HG02678 (cell line): ENCODE measurements around the gene EXOSC2.

Source experiments
- ATAC-seq: cut with Tn5 transposase; IDR thresholded peaks from one replicate; pipeline ENCODE4 v1.9.1; 2021; ENCODE audit warnings: mild to moderate bottlenecking, moderate library complexity; ENCODE audit not compliant: unreplicated experiment

The EXOSC2 gene

DNA sequence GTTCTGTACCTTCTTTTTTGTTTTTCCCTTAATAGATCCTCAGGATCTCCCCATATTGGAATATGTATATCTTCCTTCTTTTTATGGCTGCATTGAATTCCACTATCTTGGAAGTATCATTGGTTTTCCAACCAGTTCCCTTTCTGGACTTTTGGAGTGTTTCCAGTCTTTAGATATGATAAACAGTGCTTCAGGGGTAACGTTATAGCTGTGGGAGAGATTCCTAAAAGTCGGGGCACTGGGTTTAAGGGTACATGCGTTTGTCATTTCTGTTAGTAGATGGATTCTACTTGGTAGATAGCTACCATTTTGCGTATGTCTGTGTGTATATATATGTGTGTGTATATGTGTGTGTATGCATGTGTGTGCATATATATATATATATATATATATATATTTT is 42.0 kb downstream of the EXOSC2 start:
- ATAC-seq, result no peak

GRCh38 chr9:130736834-130737233 is 43.3 kb downstream of the EXOSC2 start:
- ATAC-seq, result no peak

DNA sequence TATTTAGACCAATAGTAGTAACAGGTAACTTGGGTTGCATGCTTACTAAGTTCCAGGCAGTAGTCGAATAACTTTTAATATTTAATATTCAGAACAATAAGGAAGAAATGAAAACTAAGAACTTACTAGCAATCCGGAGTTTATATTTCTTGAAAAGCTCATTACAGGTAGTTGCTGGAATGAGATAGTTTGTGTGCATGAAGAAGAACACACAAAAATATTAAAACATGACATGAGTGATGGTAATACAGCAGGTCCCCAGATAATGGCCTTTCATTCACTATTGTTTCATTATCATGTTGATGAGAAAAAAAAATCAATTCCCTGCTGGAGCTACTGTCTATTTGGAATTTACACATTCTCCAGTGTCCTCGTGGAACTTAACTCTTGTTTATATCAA is 44.7 kb downstream of the EXOSC2 start:
- ATAC-seq, result no peak

- ATAC-seq, result no peak
Observed at GRCh38 chr9:130739081-130739480, 45.5 kb downstream of the EXOSC2 start.

GRCh38 chr9:130740218-130741023 is 46.8 kb downstream of the EXOSC2 start:
- ATAC-seq, result no peak

GRCh38 chr9:130741024-130741305 is 47.4 kb downstream of the EXOSC2 start:
- no peak for ATAC-seq

DNA sequence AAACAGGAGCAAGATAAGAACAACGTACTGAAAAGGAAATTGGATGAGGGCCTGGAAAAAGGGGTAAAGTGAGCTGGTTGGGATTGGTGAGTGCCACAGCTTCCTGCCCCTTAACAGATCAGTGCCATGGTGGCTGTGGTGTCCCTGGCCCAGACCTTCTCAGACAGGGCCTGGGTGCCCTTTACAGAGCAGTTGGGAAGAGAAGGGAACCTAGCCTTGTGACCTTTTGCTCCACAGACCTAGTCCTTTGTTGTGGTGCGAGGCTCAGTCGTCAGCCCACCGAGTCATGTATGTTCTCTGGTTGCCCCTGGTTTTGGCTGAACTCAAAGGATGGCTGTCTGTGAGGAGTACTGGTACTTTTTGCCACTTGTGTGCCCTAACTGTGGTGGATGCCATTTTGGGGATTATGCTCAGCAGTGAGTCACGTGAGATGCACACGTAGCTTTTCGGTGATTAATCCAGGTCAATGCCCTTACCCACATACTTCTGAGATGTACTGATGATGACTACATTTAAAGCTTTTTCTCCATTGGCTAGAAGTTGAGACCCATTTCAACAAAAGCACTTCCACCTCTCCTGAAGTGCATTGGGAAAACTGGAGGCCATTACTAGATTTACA is 48.4 kb downstream of the EXOSC2 start:
- no peak for ATAC-seq

GRCh38 chr9:130743656-130744055 is 50.1 kb downstream of the EXOSC2 start:
- no peak for ATAC-seq

- ATAC-seq, result no peak
Observed at GRCh38 chr9:130745210-130745800, 51.7 kb downstream of the EXOSC2 start.

DNA sequence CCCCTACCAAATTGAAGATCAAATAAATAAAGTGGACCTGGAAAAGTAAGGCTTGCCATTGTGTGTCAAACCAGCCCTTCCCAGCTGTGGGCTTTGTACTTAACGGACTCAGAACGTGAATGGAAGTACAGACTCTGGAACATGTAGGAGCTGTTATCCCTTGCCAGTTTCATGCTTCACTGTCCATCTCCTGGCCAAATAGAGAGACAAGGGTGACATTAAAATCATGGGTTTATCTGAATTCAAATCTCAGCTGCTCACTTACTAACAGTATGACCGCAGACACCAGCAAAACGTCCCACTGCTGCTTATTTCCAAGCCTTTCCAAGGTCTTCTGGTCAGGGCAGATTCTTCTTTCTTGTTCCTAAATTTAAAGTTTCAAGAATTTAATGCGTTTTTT is 52.2 kb downstream of the EXOSC2 start:
- no peak for ATAC-seq

GRCh38 chr9:130746434-130747212 is 53.0 kb downstream of the EXOSC2 start:
- no peak for ATAC-seq

DNA sequence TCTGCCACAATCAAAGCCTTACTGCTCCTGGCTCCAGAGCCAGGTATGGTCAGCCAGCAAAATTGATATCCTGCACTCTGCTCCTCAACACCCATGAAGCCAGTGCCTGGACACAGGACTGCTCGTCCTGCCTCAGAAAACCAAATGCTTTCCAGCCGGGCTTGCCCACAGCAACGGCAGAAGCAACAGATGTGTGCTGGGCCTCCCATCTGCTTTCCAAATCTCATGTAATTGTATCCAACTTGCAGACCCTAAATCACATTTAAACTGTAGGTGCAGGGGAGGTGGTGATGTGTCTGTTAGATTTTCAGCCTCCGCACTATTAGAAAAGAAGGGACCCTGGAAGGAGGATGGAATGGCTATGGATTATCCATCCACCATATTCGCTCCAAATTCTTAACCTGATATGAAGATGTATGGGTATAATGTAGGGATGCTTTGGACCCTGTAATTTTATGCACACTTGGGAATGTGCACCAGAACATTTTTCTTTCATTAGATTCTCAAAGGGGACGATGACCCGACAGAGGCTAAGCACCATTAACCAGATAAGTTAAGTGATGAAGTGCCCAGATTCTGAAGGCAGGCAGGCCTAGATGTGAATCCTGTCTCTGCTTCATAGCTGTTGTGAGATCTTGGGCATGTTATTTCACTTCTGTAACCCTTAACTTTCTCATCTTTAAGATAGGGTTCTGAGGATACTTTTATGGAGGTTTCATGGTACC is 58.2 kb downstream of the EXOSC2 start:
- ATAC-seq, result no peak
